ENCODE results near the gene MLXIPL. TPM values are rescaled to one million over a fixed set of nuclear protein-coding genes. Genes with fewer than 3 reads are reported as not detected.
"Not testable (repeated sequence)": the region's sequence is repeated elsewhere in the genome, so short reads cannot be mapped to it uniquely, and the experiment has no call there.

MLXIPL gene
- total RNA-seq: 0.42 TPM

- Histone ChIP-seq H3K9me3 (ENCODE audit: low read depth, low read length) (no peaks in the 10 kb centered on the region), H3K4me3 (ENCODE audit: low read length) (no peak within 1 kb of the TSS), H3K4me1 (ENCODE audit: insufficient read depth, low read length) (peaks cover 10% of the 10 kb centered on the region), H3K27me3 (ENCODE audit: insufficient read depth, low read length) (peaks cover 49% of the 10 kb centered on the region)
These were observed at the start of gene MLXIPL for GRCh38 chr7:73623798-73624668. Gene MLXIPL, minus strand, starts transcription at chr7:73624522. Its CDS starts 30 bp downstream, at chr7:73624492.

GRCh38 chr7:73671857-73672445, 47.6 kb upstream of the MLXIPL start:
- H3K4me1 ChIP-seq (ENCODE audit: insufficient read depth, low read length): peaks cover 11% of the 10 kb centered on the region
- no peak overlapping the region for H3K4me3 ChIP-seq (ENCODE audit: low read length)
- H3K9me3 ChIP-seq (ENCODE audit: low read depth, low read length): no peaks in the 10 kb centered on the region
- H3K27me3 ChIP-seq (ENCODE audit: insufficient read depth, low read length): peaks cover 12% of the 10 kb centered on the region

GRCh38 chr7:73671322-73671661, 47.0 kb upstream of the MLXIPL start:
- H3K4me1 ChIP-seq (ENCODE audit: insufficient read depth, low read length): peaks cover 11% of the 10 kb centered on the region
- H3K4me3 ChIP-seq (ENCODE audit: low read length): no peak overlapping the region
- no peaks in the 10 kb centered on the region for H3K9me3 ChIP-seq (ENCODE audit: low read depth, low read length)
- peaks cover 13% of the 10 kb centered on the region for H3K27me3 ChIP-seq (ENCODE audit: insufficient read depth, low read length)

DNA sequence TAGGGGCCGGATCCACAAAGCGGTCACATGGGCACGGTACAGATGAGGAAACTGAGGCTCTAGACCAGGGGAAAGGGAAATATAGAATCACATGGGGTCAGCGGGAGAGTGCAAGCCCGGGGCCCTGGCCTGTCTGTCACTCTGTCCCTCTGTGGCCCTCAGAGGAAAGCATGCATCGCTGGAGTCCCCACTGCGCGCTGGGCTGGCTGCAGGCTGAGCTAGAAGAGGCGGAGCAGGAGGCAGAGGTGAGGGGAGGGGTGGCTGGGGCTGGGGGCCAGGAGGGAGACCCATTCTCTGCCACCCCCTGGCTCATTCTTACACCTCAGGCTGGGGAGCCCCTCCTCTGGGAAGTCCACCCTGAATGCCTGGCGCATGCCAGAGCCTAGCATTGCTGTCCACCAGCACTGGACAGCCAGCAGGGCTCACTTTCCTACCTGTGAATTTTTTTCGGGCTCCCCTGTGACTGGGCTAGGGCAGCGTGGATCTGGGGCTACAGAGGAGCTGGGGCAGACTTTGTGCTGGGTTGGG, 45.6 kb upstream of the MLXIPL start:
- no peaks in the 10 kb centered on the region for H3K9me3 ChIP-seq (ENCODE audit: low read depth, low read length)
- H3K4me3 ChIP-seq (ENCODE audit: low read length): no peak overlapping the region
- H3K27me3 ChIP-seq (ENCODE audit: insufficient read depth, low read length): peaks cover 21% of the 10 kb centered on the region
- H3K4me1 ChIP-seq (ENCODE audit: insufficient read depth, low read length): peaks cover 11% of the 10 kb centered on the region

GRCh38 chr7:73669288-73669701, 45.0 kb upstream of the MLXIPL start:
- Histone ChIP-seq H3K4me1 (ENCODE audit: insufficient read depth, low read length) (peaks cover 11% of the 10 kb centered on the region), H3K27me3 (ENCODE audit: insufficient read depth, low read length) (peaks cover 25% of the 10 kb centered on the region), H3K9me3 (ENCODE audit: low read depth, low read length) (no peaks in the 10 kb centered on the region), H3K4me3 (ENCODE audit: low read length) (no peak overlapping the region)

DNA sequence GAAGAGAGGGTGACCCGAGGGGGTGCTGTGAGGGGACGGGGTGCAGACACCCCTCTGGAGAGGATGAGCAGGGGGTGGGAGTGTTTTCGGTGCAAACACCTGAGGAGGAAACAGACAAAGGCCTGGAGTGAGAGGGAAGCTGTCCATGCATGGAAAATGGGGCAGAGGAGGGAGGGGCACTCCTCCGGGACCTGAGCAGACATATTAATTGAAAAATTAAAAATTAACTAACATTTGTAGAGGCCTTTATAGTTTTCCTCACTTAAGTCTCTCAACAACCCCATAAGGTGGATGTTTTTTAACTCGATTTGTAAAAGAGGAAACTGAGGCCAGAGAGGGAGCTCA, 44.5 kb upstream of the MLXIPL start:
- Histone ChIP-seq H3K9me3 (ENCODE audit: low read depth, low read length) (no peaks in the 10 kb centered on the region), H3K27me3 (ENCODE audit: insufficient read depth, low read length) (peaks cover 29% of the 10 kb centered on the region), H3K4me1 (ENCODE audit: insufficient read depth, low read length) (peaks cover 11% of the 10 kb centered on the region), H3K4me3 (ENCODE audit: low read length) (no peak overlapping the region)

GRCh38 chr7:73668103-73668885, 44.0 kb upstream of the MLXIPL start:
- Histone ChIP-seq H3K9me3 (ENCODE audit: low read depth, low read length) (no peaks in the 10 kb centered on the region), H3K27me3 (ENCODE audit: insufficient read depth, low read length) (peaks cover 30% of the 10 kb centered on the region), H3K4me1 (ENCODE audit: insufficient read depth, low read length) (peaks cover 11% of the 10 kb centered on the region), H3K4me3 (ENCODE audit: low read length) (peak overlapping the region; percentile 18)

GRCh38 chr7:73667344-73668102, 43.2 kb upstream of the MLXIPL start, which contains the start of gene VPS37D:
Gene VPS37D, plus strand, starts transcription at chr7:73667831. Its CDS starts 128 bp downstream, at chr7:73667959.
- peaks cover 30% of the 10 kb centered on the region for H3K27me3 ChIP-seq (ENCODE audit: insufficient read depth, low read length)
- H3K4me1 ChIP-seq (ENCODE audit: insufficient read depth, low read length): peaks cover 11% of the 10 kb centered on the region
- H3K9me3 ChIP-seq (ENCODE audit: low read depth, low read length): no peaks in the 10 kb centered on the region
- H3K4me3 ChIP-seq (ENCODE audit: low read length): peak within 1 kb of the TSS; percentile 18

GRCh38 chr7:73663033-73663432, 38.7 kb upstream of the MLXIPL start:
- no peaks in the 10 kb centered on the region for H3K9me3 ChIP-seq (ENCODE audit: low read depth, low read length)
- peaks cover 18% of the 10 kb centered on the region for H3K27me3 ChIP-seq (ENCODE audit: insufficient read depth, low read length)
- H3K4me3 ChIP-seq (ENCODE audit: low read length): no peak overlapping the region
- peaks cover 3% of the 10 kb centered on the region for H3K4me1 ChIP-seq (ENCODE audit: insufficient read depth, low read length)

DNA sequence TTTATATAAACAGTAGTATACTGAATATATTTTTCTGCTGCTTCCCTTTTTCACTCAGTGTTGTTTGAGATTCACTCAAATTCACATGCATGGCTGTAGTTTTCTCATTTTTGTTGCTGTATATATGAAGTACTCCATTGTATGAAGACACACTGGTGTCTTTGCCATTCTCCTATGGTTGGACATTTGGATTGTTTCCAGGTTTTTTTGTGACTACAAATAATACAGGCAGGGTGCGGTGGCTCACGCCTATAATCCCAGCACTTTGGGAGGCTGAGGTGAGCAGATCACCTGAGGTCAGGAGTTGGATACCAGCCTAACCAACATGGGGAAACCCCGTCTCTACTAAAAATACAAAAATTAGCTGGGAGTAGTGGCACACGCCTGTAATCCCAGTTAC, 36.3 kb upstream of the MLXIPL start:
- not testable (repeated sequence) for H3K4me1 ChIP-seq (ENCODE audit: insufficient read depth, low read length); H3K9me3 ChIP-seq (ENCODE audit: low read depth, low read length); H3K4me3 ChIP-seq (ENCODE audit: low read length)
- peaks cover 10% of the 10 kb centered on the region for H3K27me3 ChIP-seq (ENCODE audit: insufficient read depth, low read length)

- peaks cover 9% of the 10 kb centered on the region for H3K27me3 ChIP-seq (ENCODE audit: insufficient read depth, low read length)
- H3K4me3 ChIP-seq (ENCODE audit: low read length): no peak overlapping the region
- H3K4me1 ChIP-seq (ENCODE audit: insufficient read depth, low read length): no peaks in the 10 kb centered on the region
- no peaks in the 10 kb centered on the region for H3K9me3 ChIP-seq (ENCODE audit: low read depth, low read length)
These were observed 35.7 kb upstream of the MLXIPL start for GRCh38 chr7:73659983-73660382.

DNA sequence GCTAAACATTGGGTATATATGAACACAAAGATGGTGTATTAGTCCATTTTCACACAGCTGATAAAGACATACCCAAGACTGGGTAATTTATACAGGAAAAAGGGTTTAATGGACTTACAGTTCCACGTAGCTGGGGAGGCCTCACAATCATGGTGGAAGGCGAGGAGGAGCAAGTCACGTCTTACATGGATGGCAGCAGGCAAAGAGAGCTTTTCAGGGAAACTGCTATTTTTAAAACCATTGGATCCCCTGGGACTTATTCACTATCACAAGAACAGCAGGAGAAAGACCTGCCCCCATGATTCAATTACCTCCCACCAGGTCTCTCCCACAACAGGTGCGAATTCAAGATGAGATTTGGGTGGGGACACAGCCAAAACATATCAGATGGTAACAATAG, 31.0 kb upstream of the MLXIPL start:
- not testable (repeated sequence) for H3K4me3 ChIP-seq (ENCODE audit: low read length); H3K9me3 ChIP-seq (ENCODE audit: low read depth, low read length); H3K4me1 ChIP-seq (ENCODE audit: insufficient read depth, low read length)
- peaks cover 14% of the 10 kb centered on the region for H3K27me3 ChIP-seq (ENCODE audit: insufficient read depth, low read length)

- Histone ChIP-seq H3K4me1 (ENCODE audit: insufficient read depth, low read length) (no peaks in the 10 kb centered on the region), H3K27me3 (ENCODE audit: insufficient read depth, low read length) (peaks cover 33% of the 10 kb centered on the region), H3K4me3 (ENCODE audit: low read length) (no peak overlapping the region), H3K9me3 (ENCODE audit: low read depth, low read length) (no peaks in the 10 kb centered on the region)
These were observed 28.2 kb upstream of the MLXIPL start for GRCh38 chr7:73652541-73652949.

- peaks cover 52% of the 10 kb centered on the region for H3K27me3 ChIP-seq (ENCODE audit: insufficient read depth, low read length)
- no peaks in the 10 kb centered on the region for H3K9me3 ChIP-seq (ENCODE audit: low read depth, low read length)
- no peak overlapping the region for H3K4me3 ChIP-seq (ENCODE audit: low read length)
- H3K4me1 ChIP-seq (ENCODE audit: insufficient read depth, low read length): no peaks in the 10 kb centered on the region
These were observed 26.2 kb upstream of the MLXIPL start for GRCh38 chr7:73650524-73650923.

Measured in mononuclear cell (primary cell).